ENCODE measurements around the gene SPACA4. TPM values are rescaled to one million over a fixed set of nuclear protein-coding genes. Genes with fewer than 3 reads are reported as not detected.

Gene SPACA4
- total RNA-seq, 2 donors from 2014 or later, result not detected

GRCh38 chr19:48619692-48620585 lies 13.4 kb downstream of the SPACA4 start:
- DNase-seq (no peak), ATAC-seq (no peak)
- no peaks in the 10 kb centered on the region for H3K27me3 ChIP-seq
- 28 to 30% methylated on average over 6 of the region's 6 CpGs for WGBS, 2 donors
- H3K9me3 ChIP-seq, result no peaks in the 10 kb centered on the region
- peak overlapping the region in 1 of 2 donors; percentile 31 for H3K4me3 ChIP-seq
- intact Hi-C loops (cut with DNase I), result no loop called here
- peak overlapping the region; percentile 86 to 94 (median 88) for H3K27ac ChIP-seq
- peaks cover 57% of the 10 kb centered on the region for H3K4me1 ChIP-seq
- H3K36me3 ChIP-seq (replicated peaks in 1 of 2; ENCODE audit: insufficient read depth in 1 of 2, low read depth in 2 of 2), result peaks cover 12 to 16% of the 10 kb centered on the region in 2 donors
- no peak for TF ChIP-seq CTCF (IDR thresholded peaks at IDR 0.05)
- TF ChIP-seq POLR2A (IDR thresholded peaks at IDR 0.05), result no peak

- no peaks in the 10 kb centered on the region for H3K36me3 ChIP-seq (replicated peaks in 1 of 2; ENCODE audit: insufficient read depth in 1 of 2, low read depth in 2 of 2)
- TF ChIP-seq POLR2A (IDR thresholded peaks at IDR 0.05), result no peak
- no peak for TF ChIP-seq CTCF (IDR thresholded peaks at IDR 0.05)
- peaks cover 26% of the 10 kb centered on the region for H3K4me1 ChIP-seq
- intact Hi-C loops (cut with DNase I), result no loop called here
- H3K27ac ChIP-seq, result peak overlapping the region; percentile 2 to 81 (median 78)
- DNase-seq (no peak), ATAC-seq (no peak)
- 27 to 30% methylated on average over 8 of the region's 8 CpGs for WGBS, 2 donors
- no peaks in the 10 kb centered on the region for H3K9me3 ChIP-seq
- H3K27me3 ChIP-seq, result no peaks in the 10 kb centered on the region
- H3K4me3 ChIP-seq, result no peak overlapping the region
These were observed 17.1 kb downstream of the SPACA4 start for GRCh38 chr19:48623556-48624066.

- 1% methylated on average over 32 to 36 of the region's 40 CpGs for WGBS, 2 donors
- intact Hi-C loops (cut with DNase I), result no loop called here
- no peaks in the 10 kb centered on the region for H3K9me3 ChIP-seq
- H3K4me3 ChIP-seq, result peak overlapping the region in 1 of 2 donors; percentile 2
- no peaks in the 10 kb centered on the region for H3K27me3 ChIP-seq
- H3K27ac ChIP-seq, result peak overlapping the region; percentile 47 to 81 (median 78)
- TF ChIP-seq POLR2A (IDR thresholded peaks at IDR 0.05), result peak in 1 of 3 donors; percentile 22
- no peak for TF ChIP-seq CTCF (IDR thresholded peaks at IDR 0.05)
- DNase-seq, result peak; percentile 97 to 99 (median 98)
- peak; percentile 81 for ATAC-seq
- H3K4me1 ChIP-seq, result peaks cover 26% of the 10 kb centered on the region
- no peaks in the 10 kb centered on the region for H3K36me3 ChIP-seq (replicated peaks in 1 of 2; ENCODE audit: insufficient read depth in 1 of 2, low read depth in 2 of 2)
These were observed 17.6 kb downstream of the SPACA4 start for GRCh38 chr19:48624067-48624594.

- WGBS, 2 donors, result 54 to 60% methylated on average over 24 of the region's 24 CpGs
- Histone ChIP-seq H3K4me3 (no peak overlapping the region), H3K9me3 (no peaks in the 10 kb centered on the region), H3K4me1 (peaks cover 23% of the 10 kb centered on the region), H3K27ac (peak overlapping the region; percentile 47 to 81 (median 78)), H3K36me3 (replicated peaks in 1 of 2; ENCODE audit: insufficient read depth in 1 of 2, low read depth in 2 of 2) (no peaks in the 10 kb centered on the region), H3K27me3 (no peaks in the 10 kb centered on the region)
- intact Hi-C loops (cut with DNase I), result no loop called here
- ATAC-seq (no peak), DNase-seq (no peak)
- TF ChIP-seq CTCF (IDR thresholded peaks at IDR 0.05), result no peak
- TF ChIP-seq POLR2A (IDR thresholded peaks at IDR 0.05), result no peak
These were observed 18.5 kb downstream of the SPACA4 start for GRCh38 chr19:48624791-48625723.

All from body of pancreas (tissue), 4 donors.